Measurements from ENCODE around the gene DENND2A.

The DENND2A gene

DNA sequence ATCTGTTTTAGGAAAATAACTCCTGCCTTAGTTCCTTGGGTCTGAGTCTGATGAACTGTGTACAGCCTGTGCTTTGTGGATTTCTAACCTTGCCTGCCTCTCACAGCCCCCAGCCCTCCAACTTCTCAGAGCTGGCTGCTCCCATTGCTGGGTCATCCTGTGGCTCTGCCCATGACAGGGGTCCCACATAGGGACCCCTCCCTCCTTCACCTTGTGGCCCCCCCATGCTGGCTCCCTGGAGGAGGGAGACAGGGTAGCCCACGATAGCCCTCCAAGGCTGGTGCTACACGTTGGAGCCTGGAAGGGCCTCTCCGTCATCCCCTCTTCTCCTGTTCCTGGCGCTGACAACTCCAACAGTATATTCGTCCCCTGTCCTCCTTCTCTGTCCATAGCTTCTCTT, 2.8 kb upstream of the DENND2A start:
- no peak for DNase-seq (ENCODE audit: low read depth)
- H3K4me3 ChIP-seq (ENCODE audit: low read depth, low read length), result no peak overlapping the region
- TF ChIP-seq, protein P1, sequence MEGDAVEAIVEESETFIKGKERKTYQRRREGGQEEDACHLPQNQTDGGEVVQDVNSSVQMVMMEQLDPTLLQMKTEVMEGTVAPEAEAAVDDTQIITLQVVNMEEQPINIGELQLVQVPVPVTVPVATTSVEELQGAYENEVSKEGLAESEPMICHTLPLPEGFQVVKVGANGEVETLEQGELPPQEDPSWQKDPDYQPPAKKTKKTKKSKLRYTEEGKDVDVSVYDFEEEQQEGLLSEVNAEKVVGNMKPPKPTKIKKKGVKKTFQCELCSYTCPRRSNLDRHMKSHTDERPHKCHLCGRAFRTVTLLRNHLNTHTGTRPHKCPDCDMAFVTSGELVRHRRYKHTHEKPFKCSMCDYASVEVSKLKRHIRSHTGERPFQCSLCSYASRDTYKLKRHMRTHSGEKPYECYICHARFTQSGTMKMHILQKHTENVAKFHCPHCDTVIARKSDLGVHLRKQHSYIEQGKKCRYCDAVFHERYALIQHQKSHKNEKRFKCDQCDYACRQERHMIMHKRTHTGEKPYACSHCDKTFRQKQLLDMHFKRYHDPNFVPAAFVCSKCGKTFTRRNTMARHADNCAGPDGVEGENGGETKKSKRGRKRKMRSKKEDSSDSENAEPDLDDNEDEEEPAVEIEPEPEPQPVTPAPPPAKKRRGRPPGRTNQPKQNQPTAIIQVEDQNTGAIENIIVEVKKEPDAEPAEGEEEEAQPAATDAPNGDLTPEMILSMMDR (IDR thresholded peaks at IDR 0.05; ENCODE audit: low read depth, low read length, missing control alignments), result no peak

DNA sequence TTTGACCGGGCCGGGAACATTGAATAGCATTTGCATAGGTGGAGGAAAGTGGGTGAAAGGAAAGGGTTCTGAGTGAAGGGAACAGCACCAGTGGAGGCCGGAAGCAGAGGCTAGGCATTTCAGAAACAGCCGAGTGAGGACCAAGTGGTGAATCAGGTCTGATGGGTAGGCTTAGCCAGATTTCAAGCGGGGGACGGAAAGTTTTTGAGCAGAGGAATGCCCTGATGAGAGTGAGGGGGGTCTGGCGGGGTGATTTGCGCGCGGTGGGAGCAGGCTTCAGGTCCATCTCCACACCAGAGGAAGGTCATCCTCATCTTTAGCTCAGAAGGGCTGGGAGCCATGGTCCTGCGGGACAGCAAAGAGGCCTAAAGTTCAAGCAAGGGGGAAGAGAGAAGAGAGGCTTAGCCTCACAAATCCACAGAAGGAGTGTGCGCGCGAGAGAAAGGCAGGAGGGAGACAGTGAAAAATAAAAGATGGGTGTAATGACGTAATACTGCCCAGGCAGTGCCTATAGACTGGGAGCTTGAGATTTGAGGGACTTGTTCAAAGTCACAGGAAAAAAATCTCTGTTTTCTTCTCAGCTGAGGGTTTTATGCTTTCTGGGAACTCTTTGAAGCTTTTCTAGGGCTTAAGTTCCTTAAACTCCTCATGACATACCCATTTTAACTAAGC, 1.0 kb upstream of the DENND2A start:
- TF ChIP-seq, protein P1 (IDR thresholded peaks at IDR 0.05; ENCODE audit: low read depth, low read length, missing control alignments), result no peak
- no peak overlapping the region for H3K4me3 ChIP-seq (ENCODE audit: low read depth, low read length)
- no peak for DNase-seq (ENCODE audit: low read depth)

DNA sequence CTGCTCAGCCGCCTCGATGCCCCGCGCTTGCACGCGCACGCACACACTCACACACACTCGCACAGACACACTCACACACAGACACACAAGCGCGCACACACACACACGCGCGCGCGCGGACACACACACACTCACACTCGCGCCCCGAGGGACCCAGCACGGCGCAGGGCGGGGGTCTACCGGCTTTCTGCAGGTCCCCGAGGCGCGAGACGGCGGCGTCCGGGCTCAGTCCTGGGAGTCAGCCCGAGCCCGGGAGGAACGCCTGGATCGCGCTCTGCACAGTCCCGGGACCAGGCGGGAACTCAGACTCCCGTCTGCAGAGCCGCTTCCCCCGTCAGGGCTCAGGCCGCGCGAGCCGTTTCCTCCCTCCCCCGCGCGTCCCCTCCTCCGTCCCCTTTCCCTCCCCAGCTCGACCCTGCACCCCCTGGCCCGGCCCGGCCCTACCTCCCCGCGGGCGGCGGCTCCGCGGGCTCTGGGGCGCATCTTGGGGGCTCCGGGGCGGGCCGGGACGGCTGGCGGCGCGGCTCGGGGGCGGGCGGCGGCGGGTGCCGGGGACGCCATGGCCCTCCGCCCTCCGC, 464 bp downstream of the DENND2A start:
- DNase-seq (ENCODE audit: low read depth), result no peak
- no peak overlapping the region for H3K4me3 ChIP-seq (ENCODE audit: low read depth, low read length)
- TF ChIP-seq, protein P1 (IDR thresholded peaks at IDR 0.05; ENCODE audit: low read depth, low read length, missing control alignments), result no peak

DNA sequence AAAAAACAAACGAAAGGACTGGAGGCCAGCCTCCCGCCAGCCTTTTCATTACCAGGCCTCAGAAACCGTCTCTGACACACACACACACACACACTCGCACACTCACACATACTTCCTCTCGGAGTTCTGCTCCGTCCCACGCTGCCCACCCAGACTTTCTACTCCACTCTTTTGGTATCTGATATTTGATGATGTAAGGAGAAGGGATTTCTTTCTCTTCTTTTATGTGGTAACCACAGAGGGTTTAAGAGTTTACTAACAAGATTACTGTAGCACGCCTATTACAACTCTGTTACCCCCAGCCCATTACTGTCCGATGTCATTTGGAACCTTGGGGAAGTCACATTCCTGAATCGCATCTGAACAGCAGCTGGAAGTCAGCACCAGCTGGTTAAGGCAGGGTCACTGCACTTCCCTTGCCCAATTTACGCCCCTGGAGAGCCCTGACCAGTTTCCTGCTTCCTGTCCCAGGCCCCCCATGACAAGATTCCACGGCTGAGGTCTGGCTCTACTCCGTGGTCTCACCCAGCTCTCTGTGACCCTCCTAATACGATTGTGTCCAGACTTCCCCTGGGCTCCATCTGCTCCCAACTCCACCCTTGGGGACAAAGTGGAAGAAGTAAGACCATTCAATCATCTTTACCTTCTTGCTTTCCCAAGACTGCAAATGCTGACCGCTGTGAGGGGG, 1.1 kb downstream of the DENND2A start:
- no peak for DNase-seq (ENCODE audit: low read depth)
- no peak overlapping the region for H3K4me3 ChIP-seq (ENCODE audit: low read depth, low read length)
- TF ChIP-seq, protein P1 (IDR thresholded peaks at IDR 0.05; ENCODE audit: low read depth, low read length, missing control alignments), result no peak

DNA sequence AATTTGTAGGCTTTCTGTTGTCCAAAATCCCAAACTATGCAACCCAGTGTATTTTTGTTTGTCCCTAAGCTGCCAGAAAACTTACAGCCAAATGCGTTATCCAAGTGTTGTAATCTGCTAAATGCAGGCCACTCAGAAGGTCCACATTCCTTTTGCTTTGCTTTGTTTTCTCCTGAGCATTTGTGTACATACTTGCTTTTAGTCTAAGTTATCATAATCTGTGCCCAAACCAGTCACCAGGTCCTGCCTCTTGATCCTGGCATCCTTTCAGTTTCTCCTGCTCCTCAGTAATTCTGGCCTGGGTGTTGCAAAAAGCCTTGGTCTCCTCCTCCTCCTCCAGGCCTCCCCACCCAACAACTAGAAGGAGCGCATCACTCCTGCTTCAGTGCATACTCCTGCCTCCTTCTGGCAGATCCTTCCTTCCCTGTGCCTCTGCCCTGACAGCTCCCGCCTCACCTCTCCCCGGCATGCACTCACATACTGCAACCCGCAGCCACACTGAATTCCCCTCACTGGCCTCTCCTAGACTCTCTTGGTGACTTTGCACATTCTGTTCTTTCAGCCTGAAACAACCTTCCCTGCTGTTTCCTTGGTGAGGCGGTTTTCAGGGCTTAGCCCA, 2.3 kb downstream of the DENND2A start:
- TF ChIP-seq, protein P1 (IDR thresholded peaks at IDR 0.05; ENCODE audit: low read depth, low read length, missing control alignments), result no peak
- DNase-seq (ENCODE audit: low read depth), result no peak
- no peak overlapping the region for H3K4me3 ChIP-seq (ENCODE audit: low read depth, low read length)

DNA sequence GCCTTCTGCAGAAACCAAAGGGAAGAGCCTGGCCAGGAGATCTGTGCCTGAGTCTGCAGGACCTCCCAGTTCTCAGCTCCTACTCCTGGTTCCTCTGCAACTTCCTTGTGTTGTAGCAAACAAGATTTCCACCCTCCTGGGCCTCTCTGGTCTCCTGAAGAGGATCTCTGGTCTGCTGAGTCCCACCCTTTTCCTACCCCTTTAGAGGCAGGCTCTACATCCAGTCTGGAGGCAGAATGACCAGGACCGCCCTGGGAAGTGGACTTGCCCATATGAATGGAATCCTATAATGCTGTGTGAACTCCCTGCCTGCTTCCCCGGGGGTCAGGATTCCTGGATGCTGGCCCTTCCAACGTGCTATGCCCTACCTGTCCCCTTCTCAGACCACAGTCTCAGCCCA, 3.2 kb downstream of the DENND2A start:
- no peak overlapping the region for H3K4me3 ChIP-seq (ENCODE audit: low read depth, low read length)
- TF ChIP-seq, protein P1 (IDR thresholded peaks at IDR 0.05; ENCODE audit: low read depth, low read length, missing control alignments), result no peak
- DNase-seq (ENCODE audit: low read depth), result no peak

Measured in GM12864 (cell line).